ENCODE data around the gene CDC42BPG.

CDC42BPG gene, protein sequence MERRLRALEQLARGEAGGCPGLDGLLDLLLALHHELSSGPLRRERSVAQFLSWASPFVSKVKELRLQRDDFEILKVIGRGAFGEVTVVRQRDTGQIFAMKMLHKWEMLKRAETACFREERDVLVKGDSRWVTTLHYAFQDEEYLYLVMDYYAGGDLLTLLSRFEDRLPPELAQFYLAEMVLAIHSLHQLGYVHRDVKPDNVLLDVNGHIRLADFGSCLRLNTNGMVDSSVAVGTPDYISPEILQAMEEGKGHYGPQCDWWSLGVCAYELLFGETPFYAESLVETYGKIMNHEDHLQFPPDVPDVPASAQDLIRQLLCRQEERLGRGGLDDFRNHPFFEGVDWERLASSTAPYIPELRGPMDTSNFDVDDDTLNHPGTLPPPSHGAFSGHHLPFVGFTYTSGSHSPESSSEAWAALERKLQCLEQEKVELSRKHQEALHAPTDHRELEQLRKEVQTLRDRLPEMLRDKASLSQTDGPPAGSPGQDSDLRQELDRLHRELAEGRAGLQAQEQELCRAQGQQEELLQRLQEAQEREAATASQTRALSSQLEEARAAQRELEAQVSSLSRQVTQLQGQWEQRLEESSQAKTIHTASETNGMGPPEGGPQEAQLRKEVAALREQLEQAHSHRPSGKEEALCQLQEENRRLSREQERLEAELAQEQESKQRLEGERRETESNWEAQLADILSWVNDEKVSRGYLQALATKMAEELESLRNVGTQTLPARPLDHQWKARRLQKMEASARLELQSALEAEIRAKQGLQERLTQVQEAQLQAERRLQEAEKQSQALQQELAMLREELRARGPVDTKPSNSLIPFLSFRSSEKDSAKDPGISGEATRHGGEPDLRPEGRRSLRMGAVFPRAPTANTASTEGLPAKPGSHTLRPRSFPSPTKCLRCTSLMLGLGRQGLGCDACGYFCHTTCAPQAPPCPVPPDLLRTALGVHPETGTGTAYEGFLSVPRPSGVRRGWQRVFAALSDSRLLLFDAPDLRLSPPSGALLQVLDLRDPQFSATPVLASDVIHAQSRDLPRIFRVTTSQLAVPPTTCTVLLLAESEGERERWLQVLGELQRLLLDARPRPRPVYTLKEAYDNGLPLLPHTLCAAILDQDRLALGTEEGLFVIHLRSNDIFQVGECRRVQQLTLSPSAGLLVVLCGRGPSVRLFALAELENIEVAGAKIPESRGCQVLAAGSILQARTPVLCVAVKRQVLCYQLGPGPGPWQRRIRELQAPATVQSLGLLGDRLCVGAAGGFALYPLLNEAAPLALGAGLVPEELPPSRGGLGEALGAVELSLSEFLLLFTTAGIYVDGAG (N-terminal part only)

DNA sequence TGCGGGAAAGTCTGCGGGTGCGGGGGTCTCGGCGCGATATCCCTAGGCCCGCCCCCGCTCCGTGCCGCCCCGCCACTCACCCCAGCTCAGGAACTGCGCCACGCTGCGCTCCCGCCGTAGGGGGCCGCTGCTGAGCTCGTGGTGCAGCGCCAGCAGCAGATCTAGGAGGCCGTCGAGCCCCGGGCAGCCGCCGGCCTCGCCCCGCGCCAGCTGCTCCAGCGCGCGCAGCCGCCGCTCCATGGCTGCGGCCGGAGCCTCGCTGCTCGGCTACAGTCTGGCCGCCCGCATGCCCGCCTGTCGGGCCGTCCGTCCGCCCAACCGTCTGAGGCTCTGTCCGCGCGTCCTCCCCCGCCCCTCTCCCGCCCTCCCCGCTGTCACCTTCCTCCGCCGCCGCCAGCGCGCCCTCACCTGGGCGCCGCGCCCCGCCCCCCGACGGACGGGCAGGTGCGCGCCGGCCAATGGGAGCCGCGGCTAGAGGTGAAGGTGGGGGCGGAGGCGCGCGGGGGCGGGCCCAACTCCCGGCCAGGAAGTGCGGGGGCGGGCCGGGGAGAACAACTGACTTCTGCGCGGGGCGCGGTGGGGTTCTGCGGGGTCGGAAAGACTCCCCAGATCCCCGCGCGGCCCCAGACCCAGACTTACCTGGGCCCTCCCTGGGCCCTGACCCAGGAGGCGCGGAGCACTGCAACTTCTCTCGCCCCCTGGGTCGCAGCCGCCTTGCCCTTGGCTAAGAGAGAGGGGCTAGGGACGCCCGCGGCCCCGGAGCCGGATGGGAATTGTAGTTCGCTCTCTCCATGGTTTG lies at the start of gene CDC42BPG:
TSS of gene CDC42BPG (minus strand) at position 324 of the 799 bp plus-strand sequence. CDS start at position 240, 84 bp downstream.
- peak within 1 kb of the TSS; percentile 79 to 84 for H3K9ac ChIP-seq (ENCODE audit: low read depth in 1 of 2, low read length in 2 of 2)

DNA sequence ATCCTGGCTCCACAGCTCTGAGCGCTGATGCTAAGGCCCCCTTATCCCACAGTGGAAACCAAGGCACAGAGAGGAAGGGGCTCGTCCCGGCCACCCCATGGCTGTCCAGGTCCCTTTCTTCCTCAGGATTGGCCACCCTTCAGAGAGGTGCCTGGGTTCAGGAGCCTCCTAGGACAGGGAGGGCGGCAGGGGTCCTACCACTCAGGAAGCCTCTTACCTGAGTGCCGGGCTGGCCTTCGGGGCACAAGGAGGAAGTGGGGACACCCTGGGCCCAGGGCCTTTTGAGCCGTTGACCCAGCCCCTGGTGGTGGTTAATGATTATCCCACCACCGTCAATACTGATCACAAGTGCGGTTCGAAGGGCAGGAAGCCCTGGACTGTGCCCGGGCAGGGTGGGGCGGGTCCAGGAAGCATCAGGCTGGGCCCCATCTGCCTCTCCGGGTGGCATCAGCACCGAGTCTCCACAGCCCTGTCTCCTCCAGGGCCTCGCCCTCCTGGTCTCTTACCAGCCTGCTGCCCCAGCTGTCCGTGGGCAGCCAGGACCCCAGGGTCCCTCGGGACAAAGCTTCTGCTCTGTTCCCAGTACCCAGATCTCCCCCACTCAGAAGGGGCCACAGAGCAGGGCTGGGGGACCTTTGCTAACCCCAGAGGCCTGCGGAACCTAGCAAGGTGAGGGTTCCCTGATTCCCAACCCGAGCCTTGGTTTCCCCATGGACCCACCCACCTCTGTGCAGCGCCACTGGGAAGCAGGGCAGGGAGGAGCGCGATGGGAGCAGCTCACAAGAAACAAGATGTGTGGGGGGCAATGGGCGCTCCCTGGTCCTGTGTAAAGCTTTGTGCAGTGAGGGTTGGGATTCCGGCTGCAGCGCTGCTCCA lies 49.0 kb upstream of the CDC42BPG start:
- H3K4me1 ChIP-seq (ENCODE audit: control insufficient read depth in 2 of 2, insufficient read depth in 2 of 2, low read length in 2 of 2), result peaks cover 20 to 36% of the 10 kb centered on the region in 2 donors
- H3K9ac ChIP-seq (ENCODE audit: low read depth in 1 of 2, low read length in 2 of 2), result peak overlapping the region; percentile 98
- H3K36me3 ChIP-seq (ENCODE audit: control insufficient read depth in 2 of 2, insufficient read depth in 2 of 2, low read length in 2 of 2), result peaks cover 29 to 35% of the 10 kb centered on the region in 2 donors
- H3K27me3 ChIP-seq (ENCODE audit: control insufficient read depth in 2 of 2, insufficient read depth in 2 of 2, low read length in 2 of 2), result no peaks in the 10 kb centered on the region
- peak overlapping the region; percentile 93 to 96 for H3K4me3 ChIP-seq (ENCODE audit: low read length in 2 of 2)
- no peaks in the 10 kb centered on the region for H3K9me3 ChIP-seq (ENCODE audit: control insufficient read depth in 2 of 2, low read length in 2 of 2)
- H3K27ac ChIP-seq (ENCODE audit: low read depth in 2 of 2, low read length in 2 of 2), result peak overlapping the region; percentile 95 to 99

More for the DNA sequence above, at the start of gene CDC42BPG:
- Histone ChIP-seq H3K4me3 (ENCODE audit: low read length in 2 of 2) (peak within 1 kb of the TSS; percentile 76 to 88), H3K27me3 (ENCODE audit: control insufficient read depth in 2 of 2, insufficient read depth in 2 of 2, low read length in 2 of 2) (no peaks in the 10 kb centered on the region), H3K36me3 (ENCODE audit: control insufficient read depth in 2 of 2, insufficient read depth in 2 of 2, low read length in 2 of 2) (peaks cover 3 to 7% of the 10 kb centered on the region in 2 donors), H3K27ac (ENCODE audit: low read depth in 2 of 2, low read length in 2 of 2) (peak within 1 kb of the TSS; percentile 86 to 89), H3K4me1 (ENCODE audit: control insufficient read depth in 2 of 2, insufficient read depth in 2 of 2, low read length in 2 of 2) (peaks cover 36 to 45% of the 10 kb centered on the region in 2 donors), H3K9me3 (ENCODE audit: control insufficient read depth in 2 of 2, low read length in 2 of 2) (no peaks in the 10 kb centered on the region)

DNA sequence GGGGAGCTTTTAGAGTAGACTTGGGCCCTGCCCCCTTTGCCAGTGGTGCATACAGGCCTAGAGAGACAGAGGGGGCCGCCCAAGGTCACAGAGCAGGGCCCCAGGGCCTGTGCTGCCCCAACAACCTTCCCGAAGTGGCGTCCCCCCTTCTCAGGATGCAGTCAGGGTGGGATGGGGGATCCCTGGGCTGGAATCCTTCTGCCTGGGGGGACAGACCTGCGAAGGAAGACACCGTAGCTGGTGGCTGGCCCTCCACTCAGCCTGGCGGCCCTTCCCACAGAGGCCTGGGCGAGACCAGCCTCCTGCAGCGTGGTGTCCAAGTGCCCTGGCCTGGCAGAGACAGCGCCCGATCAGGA lies 48.4 kb upstream of the CDC42BPG start:
- Histone ChIP-seq H3K4me1 (ENCODE audit: control insufficient read depth in 2 of 2, insufficient read depth in 2 of 2, low read length in 2 of 2) (peaks cover 25 to 42% of the 10 kb centered on the region in 2 donors), H3K27ac (ENCODE audit: low read depth in 2 of 2, low read length in 2 of 2) (peak overlapping the region; percentile 95 to 99), H3K27me3 (ENCODE audit: control insufficient read depth in 2 of 2, insufficient read depth in 2 of 2, low read length in 2 of 2) (no peaks in the 10 kb centered on the region), H3K9ac (ENCODE audit: low read depth in 1 of 2, low read length in 2 of 2) (peak overlapping the region; percentile 98), H3K36me3 (ENCODE audit: control insufficient read depth in 2 of 2, insufficient read depth in 2 of 2, low read length in 2 of 2) (peaks cover 23 to 29% of the 10 kb centered on the region in 2 donors), H3K9me3 (ENCODE audit: control insufficient read depth in 2 of 2, low read length in 2 of 2) (no peaks in the 10 kb centered on the region), H3K4me3 (ENCODE audit: low read length in 2 of 2) (peak overlapping the region; percentile 93 to 96)

DNA sequence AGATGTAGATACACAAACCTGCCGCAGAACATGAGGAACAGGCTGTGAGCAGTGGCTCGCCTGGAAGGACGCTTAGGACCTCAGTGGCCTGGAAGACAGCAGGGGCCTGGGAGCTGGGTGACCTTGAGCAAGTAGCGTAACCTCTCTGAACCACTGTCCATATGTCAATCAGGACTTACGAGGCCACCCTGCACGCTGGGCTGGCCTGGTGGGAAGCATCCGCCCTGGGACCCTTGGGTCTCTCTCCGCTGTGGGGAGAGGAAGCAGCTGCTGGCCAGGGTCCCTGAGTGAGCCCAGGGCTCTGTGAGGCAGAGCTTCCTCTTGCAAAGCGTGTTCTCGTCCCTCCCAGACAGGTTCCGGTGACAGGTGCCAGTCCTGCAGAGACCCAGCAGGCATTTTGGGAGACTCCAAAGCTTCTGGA lies 48.0 kb upstream of the CDC42BPG start:
- Histone ChIP-seq H3K36me3 (ENCODE audit: control insufficient read depth in 2 of 2, insufficient read depth in 2 of 2, low read length in 2 of 2) (peaks cover 20 to 26% of the 10 kb centered on the region in 2 donors), H3K27ac (ENCODE audit: low read depth in 2 of 2, low read length in 2 of 2) (peak overlapping the region; percentile 95 to 99), H3K27me3 (ENCODE audit: control insufficient read depth in 2 of 2, insufficient read depth in 2 of 2, low read length in 2 of 2) (no peaks in the 10 kb centered on the region), H3K9ac (ENCODE audit: low read depth in 1 of 2, low read length in 2 of 2) (peak overlapping the region; percentile 98), H3K4me3 (ENCODE audit: low read length in 2 of 2) (peak overlapping the region; percentile 93 to 96), H3K9me3 (ENCODE audit: control insufficient read depth in 2 of 2, low read length in 2 of 2) (no peaks in the 10 kb centered on the region), H3K4me1 (ENCODE audit: control insufficient read depth in 2 of 2, insufficient read depth in 2 of 2, low read length in 2 of 2) (peaks cover 29 to 46% of the 10 kb centered on the region in 2 donors)

DNA sequence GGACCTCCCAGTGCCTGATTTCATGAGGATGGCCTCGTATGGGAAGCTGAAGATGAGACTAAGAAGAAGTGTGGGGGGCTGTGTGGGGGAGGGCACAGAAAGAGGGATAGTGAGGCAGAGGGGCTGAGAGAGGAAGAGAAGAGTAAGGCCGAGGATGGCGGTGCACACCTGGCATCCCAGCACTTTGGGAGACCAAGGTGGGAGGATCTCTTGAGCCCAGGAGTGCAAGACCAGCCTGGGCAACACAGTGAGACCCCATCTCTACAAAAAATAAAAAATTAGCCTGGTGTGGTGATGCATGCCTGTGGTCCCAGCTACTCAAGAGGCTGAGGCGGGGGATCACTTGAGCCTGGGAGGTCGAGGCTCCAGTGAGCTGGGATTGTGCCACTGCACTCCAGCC lies 47.4 kb upstream of the CDC42BPG start:
- peak overlapping the region; percentile 95 to 99 for H3K27ac ChIP-seq (ENCODE audit: low read depth in 2 of 2, low read length in 2 of 2)
- no peaks in the 10 kb centered on the region for H3K9me3 ChIP-seq (ENCODE audit: control insufficient read depth in 2 of 2, low read length in 2 of 2)
- H3K36me3 ChIP-seq (ENCODE audit: control insufficient read depth in 2 of 2, insufficient read depth in 2 of 2, low read length in 2 of 2), result peaks cover 19 to 21% of the 10 kb centered on the region in 2 donors
- no peaks in the 10 kb centered on the region for H3K27me3 ChIP-seq (ENCODE audit: control insufficient read depth in 2 of 2, insufficient read depth in 2 of 2, low read length in 2 of 2)
- H3K9ac ChIP-seq (ENCODE audit: low read depth in 1 of 2, low read length in 2 of 2), result peak overlapping the region; percentile 98
- peak overlapping the region; percentile 93 to 96 for H3K4me3 ChIP-seq (ENCODE audit: low read length in 2 of 2)
- peaks cover 29 to 48% of the 10 kb centered on the region in 2 donors for H3K4me1 ChIP-seq (ENCODE audit: control insufficient read depth in 2 of 2, insufficient read depth in 2 of 2, low read length in 2 of 2)

DNA sequence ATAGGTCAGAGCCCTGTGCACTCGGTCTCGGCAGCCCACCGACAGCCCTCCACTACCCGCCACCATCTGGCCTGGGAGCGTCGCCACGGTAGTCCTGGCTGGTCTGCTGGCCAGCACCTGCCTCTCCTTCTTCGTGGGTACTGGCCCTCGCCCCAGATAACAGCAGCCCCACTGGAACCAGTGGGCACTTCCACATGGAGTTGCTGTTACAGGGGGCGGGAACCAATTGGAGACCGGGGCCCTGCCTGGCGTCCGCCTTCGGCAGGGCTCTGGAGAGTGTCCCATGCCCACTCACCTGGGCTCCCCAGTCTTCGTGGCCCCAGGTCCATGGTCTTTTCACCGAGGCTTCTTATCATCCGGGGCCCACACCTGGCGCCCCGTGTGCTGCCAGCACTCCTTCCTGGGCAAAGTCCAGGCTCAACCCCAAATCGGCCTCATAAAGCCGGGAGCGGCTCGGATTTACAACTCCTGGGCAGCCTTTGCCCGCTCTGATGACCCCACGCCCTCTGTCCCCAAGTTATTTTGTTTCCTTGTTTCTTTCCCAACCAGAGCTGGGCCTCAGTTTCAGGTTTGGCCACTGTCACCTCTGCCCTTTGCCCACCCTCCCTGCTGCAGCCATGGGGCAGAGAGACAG lies 46.9 kb upstream of the CDC42BPG start:
- peak overlapping the region; percentile 95 to 99 for H3K27ac ChIP-seq (ENCODE audit: low read depth in 2 of 2, low read length in 2 of 2)
- H3K9ac ChIP-seq (ENCODE audit: low read depth in 1 of 2, low read length in 2 of 2), result peak overlapping the region; percentile 98
- H3K27me3 ChIP-seq (ENCODE audit: control insufficient read depth in 2 of 2, insufficient read depth in 2 of 2, low read length in 2 of 2), result no peaks in the 10 kb centered on the region
- peak overlapping the region; percentile 93 to 96 for H3K4me3 ChIP-seq (ENCODE audit: low read length in 2 of 2)
- no peaks in the 10 kb centered on the region for H3K9me3 ChIP-seq (ENCODE audit: control insufficient read depth in 2 of 2, low read length in 2 of 2)
- peaks cover 29 to 49% of the 10 kb centered on the region in 2 donors for H3K4me1 ChIP-seq (ENCODE audit: control insufficient read depth in 2 of 2, insufficient read depth in 2 of 2, low read length in 2 of 2)
- H3K36me3 ChIP-seq (ENCODE audit: control insufficient read depth in 2 of 2, insufficient read depth in 2 of 2, low read length in 2 of 2), result peaks cover 19 to 21% of the 10 kb centered on the region in 2 donors

DNA sequence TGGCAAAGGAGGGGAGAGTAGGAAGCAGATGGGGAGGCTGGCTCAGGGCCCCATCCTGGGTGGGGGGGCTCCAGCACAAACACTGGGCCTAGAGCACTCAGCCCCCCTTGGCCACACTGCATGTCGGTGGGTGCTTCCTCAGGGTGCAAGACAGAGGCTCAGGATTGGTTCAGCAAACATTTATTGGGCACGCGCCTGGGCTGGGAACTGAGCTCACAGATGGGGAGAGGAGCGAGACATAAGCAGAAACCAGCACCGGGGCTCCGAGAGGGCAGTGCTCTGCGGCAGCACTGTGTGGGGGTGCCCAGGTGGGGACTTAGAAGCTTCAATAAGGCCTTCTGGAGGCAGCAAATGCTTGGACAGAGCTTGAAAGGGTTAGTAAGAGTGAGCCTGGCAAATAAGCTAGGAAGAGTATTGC lies 46.1 kb upstream of the CDC42BPG start:
- Histone ChIP-seq H3K27ac (ENCODE audit: low read depth in 2 of 2, low read length in 2 of 2) (peak overlapping the region; percentile 95 to 99), H3K4me3 (ENCODE audit: low read length in 2 of 2) (peak overlapping the region; percentile 93 to 96), H3K27me3 (ENCODE audit: control insufficient read depth in 2 of 2, insufficient read depth in 2 of 2, low read length in 2 of 2) (no peaks in the 10 kb centered on the region), H3K36me3 (ENCODE audit: control insufficient read depth in 2 of 2, insufficient read depth in 2 of 2, low read length in 2 of 2) (peaks cover 19 to 21% of the 10 kb centered on the region in 2 donors), H3K9ac (ENCODE audit: low read depth in 1 of 2, low read length in 2 of 2) (peak overlapping the region; percentile 95 to 98), H3K4me1 (ENCODE audit: control insufficient read depth in 2 of 2, insufficient read depth in 2 of 2, low read length in 2 of 2) (peaks cover 29 to 50% of the 10 kb centered on the region in 2 donors), H3K9me3 (ENCODE audit: control insufficient read depth in 2 of 2, low read length in 2 of 2) (no peaks in the 10 kb centered on the region)

All from mucosa of rectum (tissue), 2 donors.